ENCODE data around the gene CACNG8.

- TF ChIP-seq CTCF (IDR thresholded peaks at IDR 0.05) (no peak), FOXK1 (CRISPR knock-in tag; IDR thresholded peaks at IDR 0.05) (no peak), ZNF138 (CRISPR knock-in tag; conservative IDR thresholded peaks at IDR 0.05) (no peak), TEAD1 (CRISPR knock-in tag; IDR thresholded peaks at IDR 0.05) (no peak), CREB1 (CRISPR knock-in tag; IDR thresholded peaks at IDR 0.05) (no peak), CBFB (CRISPR knock-in tag; IDR thresholded peaks at IDR 0.05; ENCODE audit: low read depth) (no peak), USF1 (CRISPR knock-in tag; IDR thresholded peaks at IDR 0.05) (no peak), ZNF219 (CRISPR knock-in tag; IDR thresholded peaks at IDR 0.05; ENCODE audit: borderline replicate concordance) (no peak), HMGXB4 (CRISPR knock-in tag; IDR thresholded peaks at IDR 0.05) (no peak), NFYB (CRISPR knock-in tag; conservative IDR thresholded peaks at IDR 0.05; ENCODE audit: low read depth) (no peak), USF2 (CRISPR knock-in tag; IDR thresholded peaks at IDR 0.05) (no peak), NR2C2 (CRISPR knock-in tag; IDR thresholded peaks at IDR 0.05) (no peak), TP53 (CRISPR knock-in tag; IDR thresholded peaks at IDR 0.05) (no peak)
Measured at GRCh38 chr19:53999694-54000093, 37.0 kb downstream of the CACNG8 start.

All from WTC11 (cell line).